HepG2 (cell line): ENCODE results near the gene TAGLN. TPM values are rescaled to one million over a fixed set of nuclear protein-coding genes. Genes with fewer than 3 reads are reported as not detected.

Experiments used
- ARNT2 ChIP-seq: sonication (generic); formaldehyde crosslinking; IDR thresholded peaks from 2 replicates; pipeline ENCODE4 v1.8.0; 2022; ENCODE audit warnings: mild to moderate bottlenecking, low read depth, missing genetic modification reagents, moderate library complexity
- BHLHE40 ChIP-seq: IDR thresholded peaks from 2 replicates; pipeline ENCODE4 v1.6.1; 2011; ENCODE audit warnings: low read length, improper control_type of control experiment
- E2F1 ChIP-seq: sonication (generic); formaldehyde crosslinking; IDR thresholded peaks from 2 replicates; pipeline ENCODE4 v1.5.0; 2020; ENCODE audit warnings: missing genetic modification reagents
- ERF ChIP-seq: IDR thresholded peaks from 2 replicates; pipeline ENCODE4 v1.6.1; 2018; ENCODE audit warnings: missing biosample characterization, missing genetic modification reagents
- ESRRA ChIP-seq: sonication (generic); formaldehyde crosslinking; IDR thresholded peaks from 2 replicates; pipeline ENCODE4 v1.5.1; 2020; ENCODE audit warnings: mild to moderate bottlenecking, low read depth, missing genetic modification reagents
- FOXK2 ChIP-seq: fragments of 450-650 bp; IDR thresholded peaks from 2 replicates; pipeline ENCODE4 v1.6.1; 2016
- HDAC1 ChIP-seq: sonication (generic); formaldehyde crosslinking; IDR thresholded peaks from 2 replicates; pipeline ENCODE4 v1.5.1; 2020; ENCODE audit warnings: mild to moderate bottlenecking, missing genetic modification reagents
- HES4 ChIP-seq: sonication (generic); formaldehyde crosslinking; IDR thresholded peaks from 2 replicates; pipeline ENCODE4 v1.9.0; 2021; ENCODE audit warnings: mild to moderate bottlenecking, missing genetic modification reagents, borderline replicate concordance
- HOXD1 ChIP-seq: sonication (generic); formaldehyde crosslinking; IDR thresholded peaks from 2 replicates; pipeline ENCODE4 v1.5.0; 2020; ENCODE audit warnings: missing genetic modification reagents
- KAT8 ChIP-seq: IDR thresholded peaks from 2 replicates; pipeline ENCODE4 v1.6.1; 2016; ENCODE audit warnings: missing genetic modification reagents, missing compliant biosample characterization
- LBX2 ChIP-seq: sonication (generic); formaldehyde crosslinking; IDR thresholded peaks from 2 replicates; pipeline ENCODE4 v1.5.0; 2020; ENCODE audit warnings: missing genetic modification reagents, mild to moderate bottlenecking, borderline replicate concordance
- LRRFIP1 ChIP-seq: sonication (generic); formaldehyde crosslinking; conservative IDR thresholded peaks from 2 replicates; pipeline ENCODE4 v1.4.0; 2020; ENCODE audit warnings: missing genetic modification reagents
- MAF1 ChIP-seq: sonication (generic); formaldehyde crosslinking; IDR thresholded peaks from 2 replicates; pipeline ENCODE4 v1.5.0; 2020; ENCODE audit warnings: missing genetic modification reagents, borderline replicate concordance
- MTA3 ChIP-seq: sonication (generic); formaldehyde crosslinking; IDR thresholded peaks from 2 replicates; pipeline ENCODE4 v1.4.0; 2020; ENCODE audit warnings: missing genetic modification reagents
- NR0B2 ChIP-seq: sonication (generic); formaldehyde crosslinking; IDR thresholded peaks from 2 replicates; pipeline ENCODE4 v1.4.0; 2020; ENCODE audit warnings: mild to moderate bottlenecking, missing genetic modification reagents
- RFX5 ChIP-seq: IDR thresholded peaks from 2 replicates; pipeline ENCODE4 v1.6.1; 2011; ENCODE audit warnings: low read depth, low read length, improper control_type of control experiment
- RFXAP ChIP-seq: sonication (generic); formaldehyde crosslinking; IDR thresholded peaks from 2 replicates; pipeline ENCODE4 v1.4.0; 2020; ENCODE audit warnings: missing genetic modification reagents, borderline replicate concordance
- U2AF1 ChIP-seq: fragments of 200-400 bp; formaldehyde crosslinking; optimal IDR thresholded peaks from 2 replicates; pipeline ENCODE3; 2017; ENCODE audit warnings: mild to moderate bottlenecking, low read depth, low read length
- ZBTB25 ChIP-seq: IDR thresholded peaks from 2 replicates; pipeline ENCODE4 v1.6.1; 2018; ENCODE audit warnings: missing genetic modification reagents
- ZBTB7B ChIP-seq: sonication (generic); formaldehyde crosslinking; IDR thresholded peaks from 2 replicates; pipeline ENCODE4 v1.4.0; 2020; ENCODE audit warnings: missing genetic modification reagents
- ZNF713 ChIP-seq: sonication (generic); formaldehyde crosslinking; IDR thresholded peaks from 2 replicates; pipeline ENCODE4 v1.4.0; 2020; ENCODE audit warnings: mild to moderate bottlenecking, missing genetic modification reagents
- ZSCAN5A ChIP-seq: sonication (generic); formaldehyde crosslinking; IDR thresholded peaks from 2 replicates; pipeline ENCODE4 v1.8.0; 2022; ENCODE audit warnings: mild to moderate bottlenecking, missing genetic modification reagents, borderline replicate concordance
- polyA plus RNA-seq, 8 experiments: library from polyadenylated mRNA; depleted of rRNA in 3 of 8; stranded (reverse) in 7 of 8; unstranded in 1 of 8; fragments of >200 nt; fragmentation: Illumina TruSeq in 4 of 8; extraction: Trizol in 4 of 8; gene quantifications; 2 replicates each; pipeline versions ENCODE4 v1.2.1 to v1.2.3, GENCODE V29; 2011 to 2016; ENCODE audit warnings: low read depth in 4 of 8, missing spikeins in 1 of 8, mixed read lengths in 1 of 8; ENCODE audit not compliant: insufficient read depth in 1 of 8
- total RNA-seq, 5 experiments: library from RNA; depleted of rRNA; stranded (reverse); fragments of >200 nt; fragmentation: Illumina TruSeq; extraction: Trizol; gene quantifications; 2 replicates each; pipeline ENCODE4 v1.2.3, GENCODE V29; 2016; ENCODE audit warnings: low read depth in 1 of 5

The TAGLN gene
- total and polyA plus RNA-seq, 2 of the 13 experiments (the other 11 are each of a cell fraction or from before 2014, with no cell fraction given): 12.6 to 75.4 TPM

- TF ChIP-seq ZBTB25 (CRISPR knock-in tag) (peak; percentile 77; the same call in 1 of the 2 replicates), NR0B2 (CRISPR knock-in tag) (0 out of 2 replicates have a peak, but pooled peaks have one; percentile 24), MAF1 (CRISPR knock-in tag) (0 out of 2 replicates have a peak, but pooled peaks have one; percentile 20), ERF (CRISPR knock-in tag) (0 out of 2 replicates have a peak, but pooled peaks have one; percentile 17), U2AF1 (no peak), E2F1 (CRISPR knock-in tag) (0 out of 2 replicates have a peak, but pooled peaks have one; percentile 33), RFXAP (peak; percentile 61), LBX2 (no peak), FOXK2 (no peak), HOXD1 (CRISPR knock-in tag) (0 out of 2 replicates have a peak, but pooled peaks have one; percentile 44), MTA3 (CRISPR knock-in tag) (no peak), ARNT2 (CRISPR knock-in tag) (peak; percentile 40; the same call in 1 of the 2 replicates), KAT8 (0 out of 2 replicates have a peak, but pooled peaks have one; percentile 9), LRRFIP1 (CRISPR knock-in tag) (no peak), ESRRA (CRISPR knock-in tag) (no peak), ZBTB7B (peak; percentile 79; the same call in 1 of the 2 replicates), HDAC1 (CRISPR knock-in tag) (peak; percentile 9; the same call in 1 of the 2 replicates), ZSCAN5A (0 out of 2 replicates have a peak, but pooled peaks have one; percentile 25), BHLHE40 (peak; percentile 69), RFX5 (peak; percentile 71), HES4 (CRISPR knock-in tag) (0 out of 2 replicates have a peak, but pooled peaks have one; percentile 27), ZNF713 (no peak)
Observed at GRCh38 chr11:117232092-117232878, 33.1 kb downstream of the TAGLN start, which contains the start of gene RNF214 (continued).
